GM23338 (cell line): ENCODE measurements around the gene ANKRD27. TPM values are rescaled to one million over a fixed set of nuclear protein-coding genes. Genes with fewer than 3 reads are reported as not detected.

Experiments used
- ATAC-seq: fragments of 200-7000 bp; cut with Tn5 transposase; 3 replicates; pipeline ENCODE4 v1.9.1; 2020
- DNase-seq: peaks from one replicate; pipeline ENCODE4 v3.0.0-alpha.2; 2015; ENCODE audit warnings: low spot score
- H2AFZ ChIP-seq: fragments of 200-600 bp; sonication (generic); 2 replicates; pipeline ENCODE4 v1.8.0; 2016; ENCODE audit warnings: antibody characterized with exemption, mild to moderate bottlenecking, moderate library complexity
- H3F3A ChIP-seq: fragments of 200-600 bp; sonication (generic); replicated peaks from 2 replicates; pipeline ENCODE4 v1.8.0; 2017; ENCODE audit warnings: antibody characterized with exemption, mixed run types, low read depth
- H3K27ac ChIP-seq: fragments of 200-600 bp; sonication (generic); 2 replicates; pipeline ENCODE4 v1.6.1; 2016; ENCODE audit warnings: low read depth
- H3K27me3 ChIP-seq: fragments of 200-600 bp; sonication (generic); 2 replicates; pipeline ENCODE4 v1.8.0; 2016; ENCODE audit warnings: mild to moderate bottlenecking, mixed run types, moderate library complexity; ENCODE audit not compliant: insufficient read depth
- H3K36me3 ChIP-seq: fragments of 200-600 bp; sonication (generic); 2 replicates; pipeline ENCODE4 v1.8.0; 2016; ENCODE audit warnings: mild to moderate bottlenecking; ENCODE audit not compliant: insufficient read depth
- H3K4me1 ChIP-seq: fragments of 200-600 bp; sonication (generic); 2 replicates; pipeline ENCODE4 v1.8.0; 2016; ENCODE audit warnings: mild to moderate bottlenecking, moderate library complexity; ENCODE audit not compliant: insufficient read depth
- H3K4me2 ChIP-seq: fragments of 200-600 bp; sonication (generic); 2 replicates; pipeline ENCODE4 v1.7.1; 2017; ENCODE audit warnings: mixed run types
- H3K4me3 ChIP-seq: fragments of 200-600 bp; sonication (generic); 2 replicates; pipeline ENCODE4 v1.6.1; 2016; ENCODE audit warnings: mixed run types
- H3K79me2 ChIP-seq: fragments of 200-600 bp; sonication (generic); replicated peaks from 2 replicates; pipeline ENCODE4 v1.8.0; 2017; ENCODE audit warnings: mild to moderate bottlenecking; ENCODE audit not compliant: insufficient read depth
- H3K9me2 ChIP-seq: fragments of 200-600 bp; sonication (generic); 2 replicates; pipeline ENCODE4 v1.8.0; 2017; ENCODE audit not compliant: insufficient read depth
- H4K20me1 ChIP-seq: fragments of 200-600 bp; sonication (generic); replicated peaks from 2 replicates; pipeline ENCODE4 v1.8.0; 2017; ENCODE audit warnings: mild to moderate bottlenecking; ENCODE audit not compliant: insufficient read depth
- H3K27ac Mint-ChIP-seq: 2 replicates; pipeline ENCODE4 v1.8.0; 2020; ENCODE audit warnings: inconsistent platforms, mild to moderate bottlenecking, moderate library complexity, mixed read lengths
- H3K27me3 Mint-ChIP-seq: 3 replicates; pipeline ENCODE4 v1.8.0; 2022; ENCODE audit warnings: low read depth, mild to moderate bottlenecking, moderate library complexity, mixed read lengths, inconsistent platforms; ENCODE audit not compliant: insufficient read depth, poor library complexity
- H3K36me3 Mint-ChIP-seq: 3 replicates; pipeline ENCODE4 v1.8.0; 2021; ENCODE audit warnings: low read depth, mild to moderate bottlenecking, inconsistent platforms, moderate library complexity, mixed read lengths
- H3K4me1 Mint-ChIP-seq: 3 replicates; pipeline ENCODE4 v1.8.0; 2020; ENCODE audit warnings: mild to moderate bottlenecking, inconsistent platforms, mixed read lengths
- H3K4me3 Mint-ChIP-seq: 3 replicates; pipeline ENCODE4 v1.8.0; 2021; ENCODE audit warnings: moderate library complexity, mild to moderate bottlenecking, inconsistent platforms, mixed read lengths
- H3K9me3 Mint-ChIP-seq: 3 replicates; pipeline ENCODE4 v1.8.0; 2020; ENCODE audit warnings: moderate library complexity, mild to moderate bottlenecking, inconsistent platforms, mixed read lengths
- CREB1 ChIP-seq: fragments of 250-450 bp; sonication (Bioruptor Pico); IDR thresholded peaks from 2 replicates; pipeline ENCODE4 v1.5.0; 2020; ENCODE audit warnings: low read depth, mild to moderate bottlenecking, moderate library complexity
- EZH2 ChIP-seq: fragments of 200-600 bp; sonication (generic); IDR thresholded peaks from one replicate; pipeline ENCODE4 v1.8.0; 2017; ENCODE audit warnings: antibody characterized with exemption, mild to moderate bottlenecking, low read depth; ENCODE audit not compliant: unreplicated experiment
- EZH2phosphoT487 ChIP-seq: fragments of 200-600 bp; sonication (generic); IDR thresholded peaks from one replicate; pipeline ENCODE4 v1.8.1; 2018; ENCODE audit warnings: antibody characterized with exemption; ENCODE audit not compliant: unreplicated experiment
- JUNB ChIP-seq: IDR thresholded peaks from one replicate; pipeline ENCODE4 v1.6.1; 2016; ENCODE audit warnings: antibody characterized with exemption; ENCODE audit not compliant: unreplicated experiment
- NANOG ChIP-seq: IDR thresholded peaks from 2 replicates; pipeline ENCODE4 v1.6.1; 2016; ENCODE audit warnings: antibody characterized with exemption, borderline replicate concordance
- POLR2AphosphoS5 ChIP-seq: IDR thresholded peaks from 2 replicates; pipeline ENCODE4 v1.6.1; 2016; ENCODE audit warnings: antibody characterized with exemption, low read depth
- STAT1 ChIP-seq: IDR thresholded peaks from one replicate; pipeline ENCODE4 v1.6.1; 2016; ENCODE audit warnings: antibody characterized with exemption; ENCODE audit not compliant: unreplicated experiment
- ZNF114 ChIP-seq: fragments of 250-450 bp; sonication (Bioruptor Pico); IDR thresholded peaks from 2 replicates; pipeline ENCODE4 v1.5.0; 2020; ENCODE audit warnings: mild to moderate bottlenecking, moderate library complexity
- ZNF331 ChIP-seq: fragments of 250-450 bp; sonication (Bioruptor Pico); IDR thresholded peaks from 2 replicates; pipeline ENCODE4 v1.5.0; 2020; ENCODE audit warnings: low read depth, mild to moderate bottlenecking, moderate library complexity
- polyA plus RNA-seq: library from polyadenylated mRNA; unstranded; fragments of >200 nt; fragmentation: Nextera tagmentation; extraction: Ambion mirVana; gene quantifications from 2 replicates; pipeline ENCODE4 v1.2.1, GENCODE V29; 2016
- total RNA-seq: library from RNA; depleted of rRNA; stranded (reverse); fragments of >200 nt; shearing (Covaris generic); gene quantifications from 2 replicates; pipeline ENCODE4 v1.2.3, GENCODE V29; 2014
- TF ChIP-seq, protein P1 (sequence below): IDR thresholded peaks from one replicate; pipeline ENCODE4 v1.6.1; 2018; ENCODE audit warnings: antibody characterized with exemption; ENCODE audit not compliant: unreplicated experiment
- TF ChIP-seq, protein P2 (sequence below): IDR thresholded peaks from 2 replicates; pipeline ENCODE4 v1.6.1; 2016; ENCODE audit warnings: antibody characterized with exemption
- TF ChIP-seq, protein P3 (sequence below), 2 experiments: fragments of 200-600 bp in 1 of 2; sonication (generic) in 1 of 2; conservative IDR thresholded peaks; 2 replicates each; pipeline versions ENCODE4 v1.5.1 to v1.6.1; 2016 to 2017; ENCODE audit warnings: antibody characterized with exemption in 2 of 2, low read depth in 2 of 2, mild to moderate bottlenecking in 2 of 2, moderate library complexity in 1 of 2

Gene ANKRD27
- total and polyA plus RNA-seq, 2 experiments from 2014 or later = 16.7 to 48.7 TPM

DNA sequence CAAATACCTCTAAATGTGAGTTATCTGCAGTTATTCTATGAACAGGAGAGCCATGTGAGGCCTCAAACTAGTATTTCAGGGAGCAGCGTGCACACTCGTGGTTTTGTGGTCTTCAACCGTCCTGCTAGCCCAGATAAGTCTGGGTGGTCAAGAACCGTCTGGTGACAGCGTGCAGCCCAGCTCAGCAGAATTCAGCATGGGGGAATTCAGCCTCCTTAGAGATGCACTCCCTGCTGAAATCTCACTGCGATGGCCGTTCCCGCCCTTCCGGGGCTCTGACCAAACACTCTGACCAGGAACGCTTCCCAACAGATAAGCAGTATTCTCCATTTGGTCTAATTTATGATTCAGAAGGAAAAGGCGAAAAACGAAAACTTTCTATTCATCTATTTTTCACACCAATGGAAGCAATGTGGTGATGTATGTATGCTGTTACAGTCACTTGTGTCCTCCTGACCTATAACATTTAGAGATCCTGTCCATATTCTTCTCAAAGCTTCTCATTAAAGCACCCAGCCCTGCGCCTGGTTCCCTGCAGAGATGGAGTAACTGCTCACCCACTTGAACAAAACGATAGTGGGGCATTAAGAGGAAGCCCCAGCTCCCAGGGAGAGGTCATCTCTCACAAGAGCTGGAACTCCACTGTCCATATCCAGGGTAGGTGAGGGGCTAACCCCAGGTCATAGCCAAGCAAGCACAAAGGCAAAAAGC, 2.9 kb downstream of the ANKRD27 start (continued):
- TF ChIP-seq, protein P1, sequence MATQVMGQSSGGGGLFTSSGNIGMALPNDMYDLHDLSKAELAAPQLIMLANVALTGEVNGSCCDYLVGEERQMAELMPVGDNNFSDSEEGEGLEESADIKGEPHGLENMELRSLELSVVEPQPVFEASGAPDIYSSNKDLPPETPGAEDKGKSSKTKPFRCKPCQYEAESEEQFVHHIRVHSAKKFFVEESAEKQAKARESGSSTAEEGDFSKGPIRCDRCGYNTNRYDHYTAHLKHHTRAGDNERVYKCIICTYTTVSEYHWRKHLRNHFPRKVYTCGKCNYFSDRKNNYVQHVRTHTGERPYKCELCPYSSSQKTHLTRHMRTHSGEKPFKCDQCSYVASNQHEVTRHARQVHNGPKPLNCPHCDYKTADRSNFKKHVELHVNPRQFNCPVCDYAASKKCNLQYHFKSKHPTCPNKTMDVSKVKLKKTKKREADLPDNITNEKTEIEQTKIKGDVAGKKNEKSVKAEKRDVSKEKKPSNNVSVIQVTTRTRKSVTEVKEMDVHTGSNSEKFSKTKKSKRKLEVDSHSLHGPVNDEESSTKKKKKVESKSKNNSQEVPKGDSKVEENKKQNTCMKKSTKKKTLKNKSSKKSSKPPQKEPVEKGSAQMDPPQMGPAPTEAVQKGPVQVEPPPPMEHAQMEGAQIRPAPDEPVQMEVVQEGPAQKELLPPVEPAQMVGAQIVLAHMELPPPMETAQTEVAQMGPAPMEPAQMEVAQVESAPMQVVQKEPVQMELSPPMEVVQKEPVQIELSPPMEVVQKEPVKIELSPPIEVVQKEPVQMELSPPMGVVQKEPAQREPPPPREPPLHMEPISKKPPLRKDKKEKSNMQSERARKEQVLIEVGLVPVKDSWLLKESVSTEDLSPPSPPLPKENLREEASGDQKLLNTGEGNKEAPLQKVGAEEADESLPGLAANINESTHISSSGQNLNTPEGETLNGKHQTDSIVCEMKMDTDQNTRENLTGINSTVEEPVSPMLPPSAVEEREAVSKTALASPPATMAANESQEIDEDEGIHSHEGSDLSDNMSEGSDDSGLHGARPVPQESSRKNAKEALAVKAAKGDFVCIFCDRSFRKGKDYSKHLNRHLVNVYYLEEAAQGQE = no peak
- TF ChIP-seq STAT1 = no peak
- TF ChIP-seq POLR2AphosphoS5 = no peak
- TF ChIP-seq, protein P2, sequence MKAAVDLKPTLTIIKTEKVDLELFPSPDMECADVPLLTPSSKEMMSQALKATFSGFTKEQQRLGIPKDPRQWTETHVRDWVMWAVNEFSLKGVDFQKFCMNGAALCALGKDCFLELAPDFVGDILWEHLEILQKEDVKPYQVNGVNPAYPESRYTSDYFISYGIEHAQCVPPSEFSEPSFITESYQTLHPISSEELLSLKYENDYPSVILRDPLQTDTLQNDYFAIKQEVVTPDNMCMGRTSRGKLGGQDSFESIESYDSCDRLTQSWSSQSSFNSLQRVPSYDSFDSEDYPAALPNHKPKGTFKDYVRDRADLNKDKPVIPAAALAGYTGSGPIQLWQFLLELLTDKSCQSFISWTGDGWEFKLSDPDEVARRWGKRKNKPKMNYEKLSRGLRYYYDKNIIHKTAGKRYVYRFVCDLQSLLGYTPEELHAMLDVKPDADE = no peak
- no peak for TF ChIP-seq ZNF114
- TF ChIP-seq, protein P3, sequence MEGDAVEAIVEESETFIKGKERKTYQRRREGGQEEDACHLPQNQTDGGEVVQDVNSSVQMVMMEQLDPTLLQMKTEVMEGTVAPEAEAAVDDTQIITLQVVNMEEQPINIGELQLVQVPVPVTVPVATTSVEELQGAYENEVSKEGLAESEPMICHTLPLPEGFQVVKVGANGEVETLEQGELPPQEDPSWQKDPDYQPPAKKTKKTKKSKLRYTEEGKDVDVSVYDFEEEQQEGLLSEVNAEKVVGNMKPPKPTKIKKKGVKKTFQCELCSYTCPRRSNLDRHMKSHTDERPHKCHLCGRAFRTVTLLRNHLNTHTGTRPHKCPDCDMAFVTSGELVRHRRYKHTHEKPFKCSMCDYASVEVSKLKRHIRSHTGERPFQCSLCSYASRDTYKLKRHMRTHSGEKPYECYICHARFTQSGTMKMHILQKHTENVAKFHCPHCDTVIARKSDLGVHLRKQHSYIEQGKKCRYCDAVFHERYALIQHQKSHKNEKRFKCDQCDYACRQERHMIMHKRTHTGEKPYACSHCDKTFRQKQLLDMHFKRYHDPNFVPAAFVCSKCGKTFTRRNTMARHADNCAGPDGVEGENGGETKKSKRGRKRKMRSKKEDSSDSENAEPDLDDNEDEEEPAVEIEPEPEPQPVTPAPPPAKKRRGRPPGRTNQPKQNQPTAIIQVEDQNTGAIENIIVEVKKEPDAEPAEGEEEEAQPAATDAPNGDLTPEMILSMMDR (conservative IDR thresholded peaks at IDR 0.05; ENCODE audit: low read depth in 2 of 2) = no peak
- TF ChIP-seq EZH2phosphoT487 = no peak
- TF ChIP-seq EZH2 = no peak
- TF ChIP-seq JUNB = no peak
- TF ChIP-seq CREB1 (CRISPR knock-in tag) = no peak
- no peak for TF ChIP-seq NANOG
- TF ChIP-seq ZNF331 (CRISPR knock-in tag) = no peak

DNA sequence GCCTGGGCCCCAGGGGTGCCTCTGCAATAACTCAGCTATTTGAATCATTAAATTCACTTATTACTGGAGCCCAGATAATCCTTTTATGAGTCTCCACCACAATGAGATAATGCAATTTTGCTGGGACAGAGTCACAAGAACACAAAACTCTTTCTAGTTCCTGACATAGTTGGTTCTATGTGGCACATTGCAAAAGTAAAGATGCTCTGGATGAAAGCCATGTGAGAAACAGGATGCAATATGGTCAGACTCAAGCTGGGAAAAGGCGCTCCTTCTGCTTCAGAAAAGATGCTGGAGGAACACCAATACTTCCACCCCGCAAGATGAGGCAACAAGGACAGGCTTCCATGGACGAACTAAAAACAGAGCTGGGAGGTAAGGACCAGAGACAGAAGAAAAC, 5.7 kb downstream of the ANKRD27 start:
- H4K20me1 ChIP-seq = peaks cover 15% of the 10 kb centered on the region
- Mint-ChIP-seq H3K4me1 (peaks cover 16% of the 10 kb centered on the region), H3K9me3 (peaks cover 3% of the 10 kb centered on the region; the same call in 1 of the 3 replicates), H3K4me3 (no peak overlapping the region), H3K27ac (no peak overlapping the region), H3K27me3 (peaks cover 11% of the 10 kb centered on the region), H3K36me3 (peaks cover 7% of the 10 kb centered on the region; the same call in 2 of the 3 replicates)
- no peak overlapping the region for H3K4me3 ChIP-seq
- H3K4me1 ChIP-seq = 0 out of 2 replicates have a peak, but pooled peaks cover 8% of the 10 kb centered on the region
- H3K4me2 ChIP-seq = no peak overlapping the region
- H3F3A ChIP-seq = no peaks in the 10 kb centered on the region
- H3K27me3 ChIP-seq = peaks cover 6% of the 10 kb centered on the region
- no peak overlapping the region for H2AFZ ChIP-seq
- DNase-seq (no peak), ATAC-seq (no peak)
- TF ChIP-seq STAT1 (no peak), JUNB (no peak)
- TF ChIP-seq, protein P3 (conservative IDR thresholded peaks at IDR 0.05; ENCODE audit: low read depth in 2 of 2) = no peak
- H3K9me2 ChIP-seq = no peaks in the 10 kb centered on the region
- H3K36me3 ChIP-seq = no peaks in the 10 kb centered on the region
- H3K79me2 ChIP-seq = peaks cover 97% of the 10 kb centered on the region
- H3K27ac ChIP-seq = no peak overlapping the region
